Panc1 (cell line): ENCODE data around the gene KIAA1958. TPM values are rescaled to one million over a fixed set of nuclear protein-coding genes. Genes with fewer than 3 reads are reported as not detected.

Experiments used
- ATAC-seq: fragments of 200-7000 bp; cut with Tn5 transposase; 2 replicates; pipeline ENCODE4 v1.9.1; 2020; ENCODE audit warnings: mild to moderate bottlenecking, moderate library complexity
- BruUV-seq: library from RNA; stranded (reverse); fragments of 400-500 nt; replicated peaks from 2 replicates; lab custom pipeline; 2021; lab: Mats Ljungman, UMichigan
- CTCF ChIA-PET: fragments of 300-600 bp; sonication (Branson Sonifier 250); formaldehyde crosslinking; loops from one replicate; lab custom pipeline; 2022; ENCODE audit warnings: antibody characterized with exemption; lab: Charles Lee
- POLR2A ChIA-PET: fragments of 300-600 bp; sonication (Branson Sonifier 250); formaldehyde crosslinking; loops from one replicate; lab custom pipeline; 2022; ENCODE audit warnings: antibody characterized with exemption; lab: Charles Lee
- DNase-seq: peaks from one replicate; pipeline ENCODE4 v3.0.0-alpha.2; 2010; ENCODE audit warnings: low read depth, low spot score
- H3K27ac ChIP-seq: 2 replicates; pipeline ENCODE4 v1.5.1; 2011; ENCODE audit warnings: mild to moderate bottlenecking, low read length, inconsistent platforms
- H3K27me3 ChIP-seq: fragments of 200-500 bp; sonication (Bioruptor generic); 2 replicates; pipeline ENCODE4 v1.6.0; 2014; ENCODE audit warnings: low read length, inconsistent platforms; ENCODE audit not compliant: control insufficient read depth, insufficient read depth
- H3K36me3 ChIP-seq: fragments of 200-500 bp; sonication (Bioruptor generic); 2 replicates; pipeline ENCODE4 v1.5.1; 2014; ENCODE audit warnings: inconsistent platforms, mild to moderate bottlenecking, low read length, moderate library complexity; ENCODE audit not compliant: control insufficient read depth, insufficient read depth
- H3K4me1 ChIP-seq: 2 replicates; pipeline ENCODE4 v1.5.1; 2011; ENCODE audit warnings: inconsistent platforms, mild to moderate bottlenecking, low read length, moderate library complexity; ENCODE audit not compliant: control insufficient read depth, insufficient read depth
- H3K4me3 ChIP-seq, 2 experiments: 2 replicates each; pipeline ENCODE4 v1.5.1; 2011 to 2012; ENCODE audit warnings: low read depth in 2 of 2, low read length in 2 of 2, mild to moderate bottlenecking in 2 of 2, inconsistent platforms in 1 of 2, moderate library complexity in 1 of 2
- H3K9me3 ChIP-seq: fragments of 200-500 bp; sonication (Bioruptor generic); 2 replicates; pipeline ENCODE4 v1.5.1; 2014; ENCODE audit warnings: low read depth, mild to moderate bottlenecking, inconsistent platforms, low read length, moderate library complexity; ENCODE audit not compliant: control insufficient read depth, insufficient read depth
- CTCF ChIP-seq: fragments of 450-650 bp; IDR thresholded peaks from 2 replicates; pipeline ENCODE4 v1.5.1; 2017; ENCODE audit warnings: mild to moderate bottlenecking
- POLR2AphosphoS5 ChIP-seq: IDR thresholded peaks from 2 replicates; pipeline ENCODE4 v1.6.1; 2012; ENCODE audit warnings: mild to moderate bottlenecking, low read depth, low read length, moderate library complexity
- REST ChIP-seq, 2 experiments: IDR thresholded peaks; 2 replicates each; pipeline ENCODE4 v1.6.1; 2011 to 2012; ENCODE audit warnings: low read depth in 2 of 2, control low read depth in 1 of 2, low read length in 1 of 2, mild to moderate bottlenecking in 1 of 2, moderate library complexity in 1 of 2; ENCODE audit not compliant: insufficient read depth in 1 of 2
- SIN3A ChIP-seq: IDR thresholded peaks from 2 replicates; pipeline ENCODE4 v1.6.1; 2012; ENCODE audit warnings: low read depth, mild to moderate bottlenecking, low read length, moderate library complexity, borderline replicate concordance; ENCODE audit not compliant: insufficient read depth
- TCF7L2 ChIP-seq: IDR thresholded peaks from 2 replicates; pipeline ENCODE4 v1.6.1; 2011; ENCODE audit warnings: mild to moderate bottlenecking, low read depth, low read length, inconsistent platforms
- in situ Hi-C: cut with HindIII; loops from 2 replicates; pipeline ENCODE4 v1.10.0; 2016; ENCODE audit warnings: low sequenced_read_pairs, low pct_unique_long_range_greater_than_20kb
- intact Hi-C: fragments of 100-400 bp; cut with micrococcal nuclease; formaldehyde crosslinking; loops from one replicate; pipeline ENCODE4 v1.10.0; 2022; ENCODE audit not compliant: unreplicated experiment
- total RNA-seq: library from RNA; stranded (reverse); gene quantifications from one replicate; pipeline ENCODE4 v1.2.1, GENCODE V29; 2021; ENCODE audit not compliant: unreplicated experiment

Gene KIAA1958
- total RNA-seq, 1 experiment from 2014 or later: 10.4 TPM

GRCh38 chr9:112477330-112477729 is 9.3 kb upstream of the KIAA1958 start:
- no TSS peak for BruUV-seq
- in situ Hi-C loops (no loop called here), intact Hi-C loops (no loop called here)
- Histone ChIP-seq H3K9me3 (no peaks in the 10 kb centered on the region), H3K4me1 (no peaks in the 10 kb centered on the region), H3K4me3 (no peak overlapping the region), H3K27me3 (no peaks in the 10 kb centered on the region), H3K36me3 (no peaks in the 10 kb centered on the region), H3K27ac (no peak overlapping the region)
- DNase-seq (no peak), ATAC-seq (no peak)
- POLR2A ChIA-PET: no interaction called here
- no peak for TF ChIP-seq REST (IDR thresholded peaks at IDR 0.05; ENCODE audit: insufficient read depth in 1 of 2, low read depth in 2 of 2, low read length in 1 of 2)
- TF ChIP-seq CTCF: no peak
- no peak for TF ChIP-seq SIN3A
- no peak for TF ChIP-seq TCF7L2
- no peak for TF ChIP-seq POLR2AphosphoS5
- CTCF ChIA-PET: no interaction called here

- Histone ChIP-seq H3K4me1 (no peaks in the 10 kb centered on the region), H3K4me3 (no peak overlapping the region), H3K27me3 (no peaks in the 10 kb centered on the region), H3K27ac (no peak overlapping the region), H3K36me3 (no peaks in the 10 kb centered on the region), H3K9me3 (no peaks in the 10 kb centered on the region)
- ATAC-seq (no peak), DNase-seq (no peak)
- in situ Hi-C loops (no loop called here), intact Hi-C loops (no loop called here)
- TF ChIP-seq CTCF: no peak
- TF ChIP-seq TCF7L2: no peak
- TF ChIP-seq SIN3A: no peak
- TF ChIP-seq REST (IDR thresholded peaks at IDR 0.05; ENCODE audit: insufficient read depth in 1 of 2, low read depth in 2 of 2, low read length in 1 of 2): no peak
- no peak for TF ChIP-seq POLR2AphosphoS5
- BruUV-seq: no TSS peak
- ChIA-PET POLR2A (no interaction called here), CTCF (interaction anchor here (0.6 kb wide), 1 partner anchor 175 kb away, joined by 4 read pairs; no protein-coding TSS in a partner anchor)
Measured at GRCh38 chr9:112479221-112479620, 7.4 kb upstream of the KIAA1958 start.
